Kidney (tissue), 14 donors: Measurements from ENCODE around the gene SF3B1. TPM values are rescaled to one million over a fixed set of nuclear protein-coding genes. Genes with fewer than 3 reads are reported as not detected.
A peak's percentile ranks its signal among the peaks of the same experiment; 100 is the strongest.

ENCODE experiments used
- DNase-seq, 5 donors: peaks; one replicate each; pipeline ENCODE4 v3.0.0-alpha.2; 2013 to 2020
- FAIRE-seq: peaks from 2 replicates; lab custom pipeline; 2012; peaks lifted over from hg19 to GRCh38; lab: Jason Lieb, UNC
- H3K27ac ChIP-seq, 2 donors: one replicate each; pipeline ENCODE4 v1.7.0; 2013; ENCODE audit warnings: low read depth in 2 of 2, low read length in 2 of 2, inconsistent platforms in 1 of 2
- H3K27me3 ChIP-seq: one replicate; pipeline ENCODE4 v1.7.1; 2013; ENCODE audit warnings: low read length, inconsistent platforms; ENCODE audit not compliant: control insufficient read depth, insufficient read depth
- H3K36me3 ChIP-seq, 3 donors: one replicate each; pipeline versions ENCODE4 v1.7.0 to v1.7.1; 2013; ENCODE audit warnings: low read length in 3 of 3, control low read depth in 1 of 3, inconsistent platforms in 1 of 3; ENCODE audit not compliant: insufficient read depth in 3 of 3, control insufficient read depth in 2 of 3
- H3K4me1 ChIP-seq, 3 donors: one replicate each; pipeline versions ENCODE4 v1.7.0 to v1.7.1; 2013; ENCODE audit warnings: low read length in 3 of 3, inconsistent platforms in 1 of 3, low read depth in 1 of 3; ENCODE audit not compliant: control insufficient read depth in 2 of 3, insufficient read depth in 2 of 3
- H3K4me3 ChIP-seq, 3 donors: one replicate each; pipeline versions ENCODE4 v1.7.0 to v1.8.1; 2013; ENCODE audit warnings: low read length in 3 of 3, control low read depth in 1 of 3, inconsistent platforms in 1 of 3
- H3K9ac ChIP-seq, 3 donors: one replicate each; pipeline versions ENCODE4 v1.7.0 to v1.7.1; 2013; ENCODE audit warnings: low read length in 3 of 3, control low read depth in 1 of 3, inconsistent platforms in 1 of 3
- H3K9me3 ChIP-seq, 3 donors: one replicate each; pipeline versions ENCODE4 v1.7.0 to v1.7.1; 2013; ENCODE audit warnings: low read length in 3 of 3, control low read depth in 1 of 3, inconsistent platforms in 1 of 3; ENCODE audit not compliant: control insufficient read depth in 2 of 3, insufficient read depth in 1 of 3
- CTCF ChIP-seq: IDR thresholded peaks from 3 replicates; pipeline ENCODE4 v1.5.1; 2012; ENCODE audit warnings: mild to moderate bottlenecking, moderate library complexity, borderline replicate concordance; ENCODE audit not compliant: insufficient read depth; ENCODE audit errors: extremely low read depth
- intact Hi-C: fragments of 100-400 bp; cut with DNase I; formaldehyde crosslinking; loops from one replicate; pipeline ENCODE4 v1.11.1; 2022
- polyA plus RNA-seq: library from polyadenylated mRNA; stranded (reverse); fragments of 350-450 nt; fragmentation: Illumina TruSeq; extraction: RNeasy Lipid Tissue Mini Kit (QIAGEN cat#74804); gene quantifications from one replicate; pipeline ENCODE4 v1.2.3, GENCODE V29; 2014; ENCODE audit warnings: low read depth, low replicate concordance; ENCODE audit not compliant: insufficient read depth
- total RNA-seq: library from RNA; stranded (reverse); fragmentation: NEBNext Ultra II Directional; extraction: Animal tissue kit (Norgen Biotek cat#: 25700); gene quantifications from one replicate; pipeline ENCODE4 v1.2.1, GENCODE V29; 2021
- donor health status: control.
- donor health status: control.
- donor health status: control.
- donor health status: control.
- donor health status: control.
- donor health status: DM: yes; HTN: yes; CAD: no.
- donor health status: Normal renal cell carcinoma (clear cell type).

Gene SF3B1
- total and polyA plus RNA-seq, 2 donors from 2014 or later, result 185 to 244 TPM

GRCh38 chr2:197464175-197464574 is 29.3 kb upstream of the SF3B1 start:
- intact Hi-C loops, result no loop called here
- peaks cover 2 to 23% (median 22%) of the 10 kb centered on the region in 3 donors for H3K36me3 ChIP-seq
- no peaks in the 10 kb centered on the region for H3K27me3 ChIP-seq
- no peaks in the 10 kb centered on the region for H3K9me3 ChIP-seq
- H3K9ac ChIP-seq, result no peak overlapping the region
- H3K27ac ChIP-seq, result no peak overlapping the region
- H3K4me3 ChIP-seq, result no peak overlapping the region
- no peaks in the 10 kb centered on the region for H3K4me1 ChIP-seq
- FAIRE-seq (no peak), DNase-seq (no peak)
- no peak for TF ChIP-seq CTCF

GRCh38 chr2:197461057-197461456 is 26.2 kb upstream of the SF3B1 start:
- peaks cover 0 to 2% (median 0%) of the 10 kb centered on the region in 3 donors for H3K4me1 ChIP-seq
- FAIRE-seq (no peak), DNase-seq (no peak)
- TF ChIP-seq CTCF, result no peak
- no peak overlapping the region for H3K27ac ChIP-seq
- intact Hi-C loops, result no loop called here
- peaks cover 2 to 16% (median 14%) of the 10 kb centered on the region in 3 donors for H3K36me3 ChIP-seq
- H3K9me3 ChIP-seq, result no peaks in the 10 kb centered on the region
- H3K9ac ChIP-seq, result no peak overlapping the region
- H3K27me3 ChIP-seq, result no peaks in the 10 kb centered on the region
- H3K4me3 ChIP-seq, result no peak overlapping the region

- Histone ChIP-seq H3K36me3 (peaks cover 2 to 16% (median 13%) of the 10 kb centered on the region in 3 donors), H3K27me3 (no peaks in the 10 kb centered on the region), H3K4me3 (no peak overlapping the region), H3K27ac (no peak overlapping the region), H3K9ac (no peak overlapping the region), H3K4me1 (peaks cover 0 to 2% (median 0%) of the 10 kb centered on the region in 3 donors), H3K9me3 (no peaks in the 10 kb centered on the region)
- FAIRE-seq, result no peak
- intact Hi-C loops, result no loop called here
- DNase-seq, result no peak
- no peak for TF ChIP-seq CTCF
These were observed 25.8 kb upstream of the SF3B1 start for GRCh38 chr2:197460649-197461048.

GRCh38 chr2:197455428-197455827 is 20.6 kb upstream of the SF3B1 start:
- H3K36me3 ChIP-seq, result peaks cover 0 to 4% (median 0%) of the 10 kb centered on the region in 3 donors
- H3K4me3 ChIP-seq, result peak overlapping the region in 1 of 3 donors; percentile 100
- DNase-seq (no peak), FAIRE-seq (no peak)
- no peak for TF ChIP-seq CTCF
- H3K9ac ChIP-seq, result no peak overlapping the region
- H3K4me1 ChIP-seq, result peaks cover 0 to 16% (median 15%) of the 10 kb centered on the region in 3 donors
- intact Hi-C loops, result no loop called here
- no peaks in the 10 kb centered on the region for H3K9me3 ChIP-seq
- H3K27me3 ChIP-seq, result no peaks in the 10 kb centered on the region
- no peak overlapping the region for H3K27ac ChIP-seq
